HPDE6-E6E7 (cell line): ENCODE data around the gene MCUB.
A peak's percentile ranks its signal among the peaks of the same experiment; 100 is the strongest.
"Not testable (repeated sequence)": the region's sequence is repeated elsewhere in the genome, so short reads cannot be mapped to it uniquely, and the experiment has no call there.

Experiments used
- DNase-seq: peaks from one replicate; pipeline ENCODE4 v3.0.0; 2011; ENCODE audit warnings: missing footprints; ENCODE audit errors: extremely low spot score

The MCUB gene

DNA sequence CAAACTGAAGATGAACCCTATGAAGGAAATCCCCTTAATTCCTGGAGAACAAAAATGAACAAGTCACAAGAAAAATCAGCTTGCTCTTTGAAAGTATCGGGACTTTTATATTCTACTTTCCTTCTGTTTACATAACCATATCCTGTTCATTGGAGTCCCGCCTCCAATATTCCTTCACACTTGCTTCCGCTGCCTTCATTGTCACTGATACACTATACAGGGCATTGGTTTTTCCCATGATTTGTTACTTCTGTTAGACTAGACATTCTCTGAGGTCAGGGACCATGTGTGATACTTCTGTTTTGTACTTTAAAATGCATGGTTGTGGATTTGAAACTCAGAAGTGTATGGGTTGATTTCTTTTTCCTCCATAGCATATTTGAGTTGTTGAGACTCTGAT is 18.8 kb downstream of the MCUB start:
- no peak for DNase-seq

DNA sequence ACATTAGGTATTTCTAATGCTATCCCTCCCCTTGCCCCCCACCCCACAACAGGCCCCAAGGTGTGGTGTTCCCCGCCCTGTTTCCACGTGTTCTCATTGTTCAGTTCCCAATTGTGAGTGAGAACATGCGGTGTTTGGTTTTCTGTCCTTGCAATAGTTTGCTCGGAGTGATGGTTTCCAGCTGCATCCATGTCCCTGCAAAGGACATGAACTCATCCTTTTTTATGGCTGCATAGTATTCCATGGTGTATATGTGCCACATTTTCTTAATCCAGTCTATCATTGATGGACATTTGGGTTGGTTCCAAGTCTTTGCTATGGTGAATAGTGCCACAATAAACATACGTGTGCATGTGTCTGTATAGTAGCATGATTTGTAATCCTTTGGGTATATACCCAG is 20.0 kb downstream of the MCUB start:
- not testable (repeated sequence) for DNase-seq

DNA sequence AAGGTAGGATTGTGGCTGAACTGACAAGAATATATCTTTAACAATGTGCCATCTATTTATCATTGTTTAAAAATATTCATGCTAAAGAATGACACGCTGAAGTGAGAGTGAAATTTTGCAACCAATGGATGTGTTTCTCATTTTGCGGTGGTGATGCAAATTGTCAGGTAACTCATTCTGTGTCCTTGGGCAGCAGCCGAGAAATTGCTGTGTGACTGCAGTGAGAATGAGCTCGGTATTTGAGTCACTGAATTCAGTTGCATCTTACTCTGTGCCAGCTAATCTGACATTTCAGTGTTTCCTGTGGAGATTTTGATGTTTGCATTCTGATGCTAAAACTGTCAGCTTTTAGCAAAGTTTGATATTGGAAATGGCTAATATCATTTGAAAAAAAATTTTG is 28.1 kb downstream of the MCUB start:
- no peak for DNase-seq

DNA sequence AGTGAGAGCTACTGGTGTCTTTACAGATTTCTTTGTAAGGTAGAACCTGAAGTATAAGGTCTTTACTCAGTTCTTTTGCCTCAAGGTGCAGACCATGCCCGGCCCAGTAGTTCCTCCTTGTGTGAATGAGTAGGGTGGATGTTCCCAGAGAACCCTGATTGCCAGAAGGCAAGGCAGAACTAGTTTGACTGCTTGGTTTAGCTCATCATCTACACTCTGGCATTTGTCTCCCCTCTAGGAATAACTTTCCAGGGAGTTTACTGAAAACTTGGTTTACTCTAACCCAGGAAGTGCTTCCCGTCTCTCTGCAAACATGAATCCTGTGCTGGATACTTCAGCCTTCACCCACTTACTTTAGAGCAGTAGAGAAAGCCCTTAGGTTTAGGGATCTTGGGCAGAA is 29.1 kb downstream of the MCUB start:
- peak; percentile 28 for DNase-seq

DNA sequence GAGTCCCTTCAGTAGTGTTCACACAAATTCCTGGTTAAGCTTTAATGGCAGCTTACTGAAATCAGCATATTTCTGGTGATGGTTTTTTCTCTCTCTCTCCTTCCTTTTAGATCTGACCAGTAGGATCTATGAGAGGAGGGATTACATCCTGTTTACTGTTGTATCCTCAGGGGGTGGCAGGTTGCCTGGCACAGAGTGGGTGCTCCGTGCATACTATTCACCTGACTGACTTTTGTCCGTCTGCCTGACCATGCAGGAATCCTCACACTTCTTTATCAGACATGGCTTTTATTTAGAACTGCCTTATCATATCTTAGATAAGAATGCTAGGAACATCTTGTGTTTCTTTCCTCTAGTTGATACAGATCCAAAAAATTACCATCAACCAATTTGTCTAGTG is 29.6 kb downstream of the MCUB start:
- DNase-seq: no peak

DNA sequence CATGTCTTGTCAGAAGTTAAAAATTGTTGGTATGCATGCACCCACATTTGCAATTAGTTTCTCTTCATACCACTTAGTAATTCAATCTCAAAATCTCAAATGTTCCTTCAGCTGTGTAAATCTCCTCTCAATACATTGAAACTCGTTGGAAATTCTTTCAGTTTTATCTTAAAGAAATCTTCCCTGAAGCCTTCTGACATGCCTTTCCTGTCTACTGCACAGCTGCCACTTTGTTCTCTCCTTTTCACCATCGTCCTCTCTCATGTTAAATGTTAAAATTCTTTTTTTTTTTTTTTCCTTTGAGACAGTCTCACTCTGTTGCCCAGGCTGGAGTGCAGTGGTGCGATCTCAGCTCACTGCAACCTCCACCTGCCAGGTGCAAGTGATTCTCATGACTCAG is 30.9 kb downstream of the MCUB start:
- DNase-seq: no peak

DNA sequence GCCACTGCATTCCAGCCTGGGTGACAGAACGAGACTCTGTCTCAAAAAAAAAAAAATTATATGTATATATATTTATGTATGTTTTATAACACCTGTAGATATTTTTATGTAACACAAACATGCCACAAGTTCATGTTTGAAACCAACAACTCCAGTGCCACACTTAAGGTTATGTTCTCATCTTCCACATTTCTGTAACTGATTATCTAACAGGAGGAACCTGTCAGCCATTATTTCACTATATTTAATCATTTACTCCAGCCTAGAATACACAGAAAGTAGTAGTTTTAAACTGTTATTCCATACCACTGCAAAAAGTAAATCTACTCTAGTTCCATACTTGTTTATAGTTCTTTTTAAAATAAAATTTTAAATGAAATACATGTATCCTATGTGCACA is 32.3 kb downstream of the MCUB start:
- no peak for DNase-seq

DNA sequence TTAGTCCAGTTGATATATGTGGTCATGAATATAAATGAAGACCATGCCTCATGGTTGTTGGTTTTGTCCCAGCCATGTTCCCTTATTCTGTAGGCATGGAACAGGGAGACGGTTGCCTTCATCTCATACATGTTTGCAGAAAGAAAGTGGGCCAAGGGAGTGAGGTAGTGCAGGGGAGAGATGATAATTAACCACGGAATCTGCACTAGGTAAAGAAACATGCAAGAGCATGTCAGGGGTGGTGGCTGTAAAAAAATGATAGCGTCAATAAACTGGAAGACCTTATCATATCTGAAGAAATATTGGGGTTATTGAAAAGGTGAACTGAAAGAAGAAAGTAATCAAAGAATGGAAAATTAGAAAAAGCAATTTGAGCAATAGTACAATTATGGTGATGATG is 35.1 kb downstream of the MCUB start:
- not testable (repeated sequence) for DNase-seq

DNA sequence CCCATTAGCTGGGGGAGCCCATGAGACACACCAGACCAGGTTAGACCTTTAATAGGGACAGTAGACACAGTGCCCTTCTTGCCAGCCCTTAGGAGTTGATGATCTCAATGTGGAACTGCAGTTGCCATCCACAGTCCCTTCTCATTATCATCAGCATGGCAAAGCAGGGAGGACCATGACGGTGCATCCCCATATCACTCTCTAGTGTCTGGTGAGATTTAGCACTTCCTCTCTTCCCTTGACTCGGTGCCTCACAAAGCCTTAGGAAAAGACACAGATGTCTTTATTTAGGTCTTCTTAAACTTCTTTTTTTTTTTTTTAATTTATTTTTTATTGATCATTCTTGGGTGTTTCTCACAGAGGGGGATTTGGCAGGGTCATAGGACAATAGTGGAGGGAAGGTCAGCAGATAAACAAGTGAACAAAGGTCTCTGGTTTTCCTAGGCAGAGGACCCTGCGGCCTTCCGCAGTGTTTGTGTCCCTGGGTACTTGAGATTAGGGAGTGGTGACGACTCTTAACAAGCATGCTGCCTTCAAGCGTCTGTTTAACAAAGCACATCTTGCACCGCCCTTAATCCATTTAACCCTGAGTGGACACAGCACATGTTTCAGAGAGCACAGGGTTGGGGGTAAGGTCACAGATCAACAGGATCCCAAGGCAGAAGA is 36.5 kb downstream of the MCUB start:
- not testable (repeated sequence) for DNase-seq

DNA sequence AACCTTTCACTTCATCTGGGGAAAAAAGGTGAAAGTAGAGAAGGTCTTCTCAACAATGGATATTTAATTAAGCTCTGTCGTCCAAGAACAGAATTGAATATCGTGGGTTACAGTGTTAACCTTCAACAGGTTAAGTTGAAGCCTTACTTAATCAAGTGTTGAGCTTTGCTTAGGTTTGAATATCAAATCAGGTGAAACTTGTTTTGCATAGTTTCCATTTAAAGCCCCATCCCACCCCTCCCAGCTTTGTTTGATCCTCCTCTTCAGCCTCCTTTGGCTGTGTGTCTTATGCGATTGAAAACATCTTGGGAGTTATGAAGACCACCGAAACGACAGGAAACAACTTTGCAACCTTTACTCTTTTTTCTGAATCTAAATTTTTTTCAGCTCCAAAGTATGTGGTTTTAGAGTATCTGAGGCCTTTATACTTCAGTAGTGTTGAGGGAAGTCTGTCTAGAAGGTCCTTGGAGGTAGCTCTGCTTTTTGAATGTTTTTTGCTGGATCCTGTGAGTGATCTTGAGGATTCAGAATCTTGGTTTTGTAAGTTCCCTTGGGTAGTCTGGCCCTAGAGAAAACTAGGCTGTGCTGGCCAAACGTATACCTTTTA is 39.1 kb downstream of the MCUB start:
- DNase-seq: no peak

DNA sequence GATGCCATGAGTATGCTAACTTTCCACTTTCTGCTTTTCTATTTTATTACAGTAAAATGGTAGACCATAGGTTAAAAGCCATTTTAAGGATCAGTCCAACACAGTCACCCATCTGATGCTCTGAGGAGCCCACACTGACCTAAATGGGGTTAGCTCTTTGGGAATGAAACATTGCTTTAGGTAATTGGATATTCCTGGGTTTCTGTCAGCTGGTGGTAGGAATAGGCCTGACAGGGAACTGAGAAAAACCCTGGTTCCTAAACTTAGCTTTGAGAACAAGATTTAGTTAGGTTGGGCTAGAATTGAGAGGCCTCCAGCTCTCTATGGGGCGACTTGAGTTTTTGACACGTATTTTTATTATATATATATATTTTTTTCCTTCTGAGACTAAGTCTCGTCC is 40.4 kb downstream of the MCUB start:
- no peak for DNase-seq

DNA sequence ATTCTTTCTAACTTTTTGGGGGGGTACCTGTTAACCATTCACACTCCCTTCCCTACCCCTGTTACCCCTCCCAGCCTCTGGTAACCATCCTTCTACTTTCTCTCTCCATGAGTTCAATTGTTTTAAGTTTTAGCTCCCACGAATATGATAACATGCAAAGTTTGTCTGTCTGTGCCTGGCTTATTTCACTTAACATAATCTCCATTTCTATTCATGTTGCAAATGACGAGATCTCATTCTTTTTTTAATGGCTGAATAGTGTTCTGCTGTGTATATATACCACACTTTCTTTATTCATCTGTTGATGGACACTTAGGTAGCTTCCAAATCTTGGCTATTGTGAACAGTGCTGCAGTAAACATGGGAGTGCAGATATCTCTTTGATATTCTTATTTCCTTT is 41.3 kb downstream of the MCUB start:
- no peak for DNase-seq

DNA sequence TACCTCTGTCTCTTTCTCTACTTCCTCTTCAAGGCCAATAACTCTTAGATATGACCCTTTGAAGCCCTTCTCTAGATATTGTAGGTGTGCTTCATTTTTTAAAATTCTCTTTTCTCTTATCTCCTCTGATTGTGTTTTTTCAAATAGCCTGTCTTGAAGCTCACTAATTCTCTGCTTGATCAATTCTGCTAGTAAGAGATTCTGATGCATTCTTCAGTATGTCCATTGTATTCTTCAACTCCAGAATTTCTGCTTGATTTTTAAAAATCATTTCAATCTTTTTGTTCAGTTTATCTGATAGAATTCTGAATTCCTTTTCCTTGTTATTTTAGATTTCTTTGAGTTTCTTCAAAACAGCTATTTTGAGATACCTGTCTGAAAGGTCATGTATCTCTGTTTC is 47.9 kb downstream of the MCUB start:
- DNase-seq: no peak

DNA sequence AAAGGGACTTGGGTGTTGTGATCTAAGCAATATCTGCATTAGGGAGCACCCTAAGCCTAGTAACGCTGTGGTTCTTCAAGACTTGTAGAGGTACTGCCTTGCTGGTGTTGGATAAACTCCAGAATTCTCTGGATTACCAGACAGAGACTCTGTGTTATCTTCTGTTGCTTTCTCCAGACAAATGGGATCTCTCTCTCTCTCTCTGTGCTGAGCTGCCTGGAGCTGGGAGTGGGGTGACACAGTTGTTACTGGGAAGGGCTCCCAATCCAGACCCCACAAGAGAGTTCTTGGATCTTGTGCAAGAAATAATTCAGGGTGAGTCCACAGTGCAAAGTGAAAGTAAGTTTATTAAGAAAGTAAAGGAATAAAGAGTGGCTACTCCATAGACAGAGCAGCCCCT is 48.8 kb downstream of the MCUB start:
- DNase-seq: no peak

DNA sequence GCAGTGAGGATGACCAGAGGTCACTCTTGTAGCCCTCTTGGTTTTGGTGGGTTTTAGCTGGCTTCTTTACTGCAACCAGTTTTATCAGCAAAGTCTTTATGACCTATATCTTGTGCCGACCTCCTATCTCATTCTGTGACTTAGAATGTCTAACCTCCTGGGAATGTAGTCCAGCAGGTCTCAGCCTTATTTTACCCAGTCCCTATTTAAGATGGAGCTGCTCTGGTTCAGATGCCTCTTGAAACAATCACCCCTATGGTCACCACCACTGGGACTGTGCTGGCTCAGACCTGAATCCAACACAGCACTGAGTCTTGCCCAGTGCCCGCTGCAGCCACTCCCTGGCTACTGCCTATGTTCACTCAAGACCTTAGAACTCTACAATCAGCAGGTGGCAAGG is 49.4 kb downstream of the MCUB start:
- no peak for DNase-seq

DNA sequence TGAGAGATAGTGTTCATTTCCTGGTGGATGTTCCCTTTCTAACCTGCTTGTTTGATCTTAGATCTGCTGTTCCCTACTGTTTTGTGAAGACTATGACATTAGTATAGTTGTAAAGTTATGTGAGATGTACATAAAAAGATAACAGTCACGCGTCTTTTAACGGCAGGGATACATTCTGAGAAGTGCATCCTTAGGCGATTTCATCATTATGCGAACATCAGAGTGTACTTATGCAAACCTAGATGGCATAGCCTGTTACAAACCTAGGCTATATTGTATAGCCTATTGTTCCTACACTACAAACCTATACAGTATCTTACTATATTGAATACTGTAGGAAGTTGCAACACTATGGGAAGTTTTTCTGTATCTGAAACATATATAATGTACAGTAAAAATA is 50.4 kb downstream of the MCUB start:
- no peak for DNase-seq

DNA sequence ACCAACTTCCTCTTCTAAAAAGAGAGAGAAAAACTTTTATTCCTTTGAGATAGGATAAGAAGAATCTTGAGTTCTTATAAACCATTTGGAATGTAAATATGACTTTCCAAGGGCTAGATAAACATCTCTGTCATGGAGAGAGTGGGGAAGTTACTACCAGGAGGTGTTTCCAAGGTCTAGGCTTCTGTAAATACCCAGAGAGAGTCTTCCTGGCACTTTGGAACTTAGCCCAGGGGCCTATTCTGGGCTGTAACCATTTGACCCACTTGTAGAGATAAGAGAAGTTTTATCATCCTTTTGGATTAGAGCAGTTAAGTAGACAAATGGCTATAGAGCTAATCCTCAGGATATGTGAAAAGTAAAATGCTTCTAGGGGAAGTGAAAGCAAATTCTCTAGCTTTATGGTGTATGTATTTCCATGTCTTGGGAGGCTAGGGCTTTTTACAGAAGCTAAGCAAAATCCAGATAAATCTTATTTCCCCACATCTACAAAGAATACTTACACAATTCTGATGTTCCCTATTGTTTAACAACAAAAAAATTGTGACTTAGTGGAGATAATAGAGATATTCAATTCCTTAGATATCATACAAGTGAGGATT is 51.1 kb downstream of the MCUB start:
- DNase-seq: no peak

DNA sequence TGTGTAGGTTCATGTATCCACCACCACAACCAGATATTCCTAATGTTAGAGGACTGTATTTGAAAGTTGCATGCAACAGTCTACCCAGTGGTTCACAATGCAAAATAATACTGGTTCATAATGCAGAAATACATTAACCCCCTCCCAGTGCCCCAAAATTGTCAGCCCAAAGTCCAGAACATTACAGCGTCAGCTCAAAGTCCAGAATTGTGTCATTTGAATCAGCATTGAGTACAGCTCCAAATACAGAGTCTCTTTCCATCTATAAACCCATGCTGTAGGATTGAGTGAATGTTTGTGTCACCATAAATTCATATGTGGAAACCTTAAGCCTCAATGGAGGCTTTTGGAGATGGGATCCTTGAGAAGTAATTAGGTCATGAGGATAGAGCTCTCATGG is 54.0 kb downstream of the MCUB start:
- DNase-seq: no peak

DNA sequence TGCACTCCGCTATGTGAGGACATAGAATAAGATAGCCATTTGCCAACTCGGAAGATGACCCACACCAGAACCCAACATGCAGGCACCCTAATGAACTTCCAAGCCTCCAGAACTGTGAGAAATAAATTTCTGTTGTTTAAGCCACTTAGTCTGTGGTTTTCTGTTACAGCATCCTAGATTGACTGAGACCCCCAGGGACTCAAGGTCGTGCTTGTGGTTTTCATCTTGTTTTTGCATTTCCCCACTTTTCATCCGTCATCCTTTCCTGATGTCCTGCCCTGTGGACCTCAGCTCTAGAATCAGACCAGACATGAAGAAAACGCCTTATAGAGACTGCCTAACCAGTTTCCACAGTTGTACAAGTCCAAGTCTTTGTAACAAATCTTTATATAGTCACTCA is 54.4 kb downstream of the MCUB start:
- DNase-seq: no peak

DNA sequence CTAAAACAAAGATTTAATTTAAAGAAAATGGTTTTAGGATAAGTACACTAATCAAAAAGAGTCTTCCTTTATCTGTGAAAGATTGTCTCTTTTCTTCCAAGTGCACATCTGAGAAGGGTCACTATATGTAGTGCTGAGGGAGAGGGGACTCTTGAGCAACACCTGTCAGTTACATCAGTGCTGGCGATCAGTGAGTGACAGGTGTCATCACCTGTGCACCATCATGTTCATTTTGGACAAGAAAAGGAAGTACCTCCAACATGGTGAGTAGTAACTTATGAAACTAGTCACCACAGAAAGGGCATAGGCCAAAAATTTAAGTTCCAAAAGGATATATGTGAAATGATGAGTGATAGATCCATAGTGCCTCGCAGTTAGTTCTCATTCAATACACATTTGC is 55.7 kb downstream of the MCUB start:
- DNase-seq: no peak

DNA sequence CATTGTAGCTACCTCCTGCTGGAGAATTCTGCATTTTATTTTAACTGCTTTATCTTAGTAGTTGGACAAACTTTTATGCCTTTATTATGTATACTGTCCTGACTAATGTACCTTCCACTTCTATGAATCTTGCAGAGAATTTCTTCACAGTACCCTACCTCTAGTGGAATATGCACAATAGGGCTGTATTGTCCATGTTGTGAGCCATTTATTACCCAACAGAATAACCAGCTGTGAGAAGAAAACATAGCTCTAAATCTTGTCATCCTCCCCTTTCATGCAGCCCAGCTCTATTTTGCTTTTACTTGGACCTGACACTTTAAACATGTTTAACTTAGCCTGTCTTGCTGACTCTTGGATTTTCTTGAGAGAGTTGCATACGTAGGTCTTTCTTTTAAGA is 56.2 kb downstream of the MCUB start:
- DNase-seq: no peak

DNA sequence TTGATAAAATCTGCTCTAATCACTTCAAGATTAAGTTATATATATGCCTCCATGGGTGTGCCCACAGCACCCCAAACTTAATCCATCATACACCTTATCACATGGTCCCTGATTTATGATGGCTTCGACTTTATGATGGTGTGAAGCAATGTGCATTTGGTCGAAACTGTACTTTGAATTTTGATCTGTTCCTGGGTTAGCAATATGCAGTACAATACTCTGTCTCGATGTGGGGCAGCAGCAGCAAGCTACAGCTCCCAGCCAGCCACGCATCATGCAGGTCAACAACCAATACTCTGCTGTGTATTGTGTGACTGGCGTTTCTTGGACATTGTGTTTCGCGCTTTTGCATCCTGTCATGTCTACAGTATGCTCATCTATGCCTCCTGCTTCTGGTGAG is 62.6 kb downstream of the MCUB start:
- no peak for DNase-seq

DNA sequence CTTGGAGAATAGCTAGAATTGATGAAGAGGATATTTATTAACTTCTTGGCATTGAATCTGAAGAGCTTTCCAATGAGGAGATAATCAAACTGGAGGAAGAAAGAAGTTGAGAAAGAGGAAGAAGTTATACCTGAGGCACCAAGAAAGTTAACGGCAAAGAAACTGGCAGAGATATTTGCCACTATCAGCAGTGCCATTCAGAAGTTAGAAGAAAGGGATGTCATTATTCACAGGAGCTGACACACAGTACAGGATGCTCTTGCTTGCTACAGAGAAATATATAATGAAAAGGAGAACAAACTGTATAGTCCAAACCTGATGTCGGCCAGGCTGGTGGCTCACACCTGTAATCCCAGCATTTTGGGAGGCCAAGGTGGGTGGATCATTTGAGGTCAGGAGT is 64.5 kb downstream of the MCUB start:
- DNase-seq: no peak

DNA sequence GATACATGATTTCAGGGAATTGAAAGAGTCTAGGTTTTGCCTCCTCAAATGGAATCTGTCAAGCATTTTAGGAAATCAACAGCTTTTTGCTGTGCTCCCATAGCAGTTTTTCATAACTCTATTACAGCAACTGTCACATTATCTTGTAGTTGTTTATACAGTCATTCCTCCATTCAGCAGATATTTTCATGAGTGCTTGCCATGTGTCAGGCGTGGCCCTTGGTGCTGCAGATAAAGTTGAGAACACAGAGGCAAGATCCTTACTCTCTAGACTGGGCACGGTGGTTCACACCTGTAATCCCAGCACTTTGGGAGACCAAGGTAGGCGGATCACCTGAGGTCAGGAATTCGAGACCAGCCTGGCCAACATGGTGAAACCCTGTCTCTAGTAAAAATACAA is 67.3 kb downstream of the MCUB start:
- DNase-seq: no peak
